Testis (tissue), 2 donors: ENCODE results near the gene KIF17.

Experiments used
- POLR2A ChIP-seq: fragments of 450-650 bp; IDR thresholded peaks from one replicate; pipeline ENCODE4 v1.6.1; 2017; ENCODE audit warnings: antibody characterized with exemption, mild to moderate bottlenecking, moderate library complexity
- TF ChIP-seq, protein P1 (sequence below), 3 experiments: fragments of 450-650 bp in 2 of 3; fragments of 200-600 bp in 1 of 3; sonication (generic) in 1 of 3; IDR thresholded peaks; one replicate each; pipeline ENCODE4 v1.5.1; 2016 to 2019; ENCODE audit warnings: antibody characterized with exemption in 3 of 3, mild to moderate bottlenecking in 2 of 3, moderate library complexity in 1 of 3

DNA sequence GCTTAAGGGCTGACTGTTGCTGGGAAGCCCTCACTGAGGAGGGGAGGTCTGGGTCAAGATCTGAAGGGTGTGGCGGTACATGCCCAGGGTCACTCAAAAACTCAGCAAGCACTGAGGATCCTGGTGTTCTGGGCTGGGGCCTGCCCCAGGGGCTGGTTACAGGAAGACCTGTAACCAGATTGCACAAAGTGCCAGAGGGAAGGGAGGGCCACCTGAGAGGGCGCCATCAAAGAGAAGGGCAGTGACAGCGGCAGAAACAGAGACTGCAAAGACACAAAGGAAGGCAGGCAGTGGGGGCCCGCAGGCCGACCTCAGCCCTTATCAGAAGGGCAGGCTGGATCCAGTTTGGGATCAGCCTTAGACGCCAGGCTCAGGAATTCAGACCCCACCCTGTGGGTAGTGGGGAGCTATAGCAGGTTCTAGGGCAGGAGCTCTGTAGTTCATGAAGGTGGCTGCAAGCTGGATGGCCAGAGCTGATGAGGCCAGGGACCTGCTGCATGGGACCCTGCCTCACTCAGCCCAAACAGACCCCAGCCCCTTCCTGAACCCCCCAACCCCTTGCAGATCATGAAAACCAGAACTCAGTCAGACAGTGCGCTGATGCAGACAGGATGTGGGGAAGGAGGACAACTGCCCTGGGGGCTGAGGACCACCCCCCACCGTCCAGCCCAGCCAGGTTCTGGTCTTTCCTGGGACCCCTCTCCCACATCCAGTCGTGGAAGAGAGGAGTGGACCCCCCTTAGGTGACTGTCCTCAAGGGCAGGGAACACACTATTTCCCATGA lies 10.8 kb upstream of the KIF17 start:
- TF ChIP-seq, protein P1, sequence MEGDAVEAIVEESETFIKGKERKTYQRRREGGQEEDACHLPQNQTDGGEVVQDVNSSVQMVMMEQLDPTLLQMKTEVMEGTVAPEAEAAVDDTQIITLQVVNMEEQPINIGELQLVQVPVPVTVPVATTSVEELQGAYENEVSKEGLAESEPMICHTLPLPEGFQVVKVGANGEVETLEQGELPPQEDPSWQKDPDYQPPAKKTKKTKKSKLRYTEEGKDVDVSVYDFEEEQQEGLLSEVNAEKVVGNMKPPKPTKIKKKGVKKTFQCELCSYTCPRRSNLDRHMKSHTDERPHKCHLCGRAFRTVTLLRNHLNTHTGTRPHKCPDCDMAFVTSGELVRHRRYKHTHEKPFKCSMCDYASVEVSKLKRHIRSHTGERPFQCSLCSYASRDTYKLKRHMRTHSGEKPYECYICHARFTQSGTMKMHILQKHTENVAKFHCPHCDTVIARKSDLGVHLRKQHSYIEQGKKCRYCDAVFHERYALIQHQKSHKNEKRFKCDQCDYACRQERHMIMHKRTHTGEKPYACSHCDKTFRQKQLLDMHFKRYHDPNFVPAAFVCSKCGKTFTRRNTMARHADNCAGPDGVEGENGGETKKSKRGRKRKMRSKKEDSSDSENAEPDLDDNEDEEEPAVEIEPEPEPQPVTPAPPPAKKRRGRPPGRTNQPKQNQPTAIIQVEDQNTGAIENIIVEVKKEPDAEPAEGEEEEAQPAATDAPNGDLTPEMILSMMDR (IDR thresholded peaks at IDR 0.05), result no peak
- TF ChIP-seq POLR2A, result no peak
